HG03196 (cell line): Measurements from ENCODE around the gene MAPK8IP3.

Experiments
- ATAC-seq: cut with Tn5 transposase; IDR thresholded peaks from one replicate; pipeline ENCODE4 v1.9.1; 2021; ENCODE audit not compliant: unreplicated experiment

The MAPK8IP3 gene

DNA sequence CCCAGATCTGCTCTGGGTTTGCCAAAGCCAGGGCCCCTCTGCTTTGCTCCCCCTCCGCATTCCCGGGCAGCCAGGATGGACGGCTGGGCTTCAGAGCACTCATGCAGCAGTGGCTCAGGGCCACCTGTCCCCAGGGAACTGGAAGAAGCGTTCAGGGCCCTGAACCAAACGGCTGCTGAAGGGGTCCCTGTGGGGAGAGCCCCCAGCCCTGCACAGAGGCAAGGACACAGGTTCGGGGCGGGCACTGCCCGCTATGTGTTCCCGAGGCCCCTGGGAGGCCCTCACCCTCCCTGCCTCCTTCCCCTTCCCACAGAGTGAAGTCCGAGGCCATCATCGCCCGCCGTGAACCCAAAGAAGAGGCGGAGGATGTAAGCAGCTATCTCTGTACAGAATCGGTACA is 54.9 kb downstream of the MAPK8IP3 start:
- ATAC-seq: no peak

DNA sequence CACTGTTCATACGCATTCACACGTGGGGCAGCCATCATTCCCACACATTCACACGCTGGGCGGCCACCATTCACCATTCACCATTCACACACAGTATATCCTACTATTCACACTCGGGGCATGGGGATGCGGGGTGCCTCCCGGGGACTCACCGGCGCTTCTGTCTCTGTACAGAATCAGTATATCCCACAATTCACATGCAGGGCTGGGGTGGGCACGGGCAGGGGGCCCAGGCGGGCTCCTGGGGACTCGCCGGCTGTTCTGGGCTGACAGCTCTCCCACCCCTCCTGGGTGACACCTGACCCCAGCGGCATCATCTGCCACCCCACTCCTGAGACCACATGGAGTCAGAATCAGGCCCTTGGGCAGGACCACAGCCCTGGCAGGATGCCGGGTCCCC is 55.8 kb downstream of the MAPK8IP3 start:
- no peak for ATAC-seq

DNA sequence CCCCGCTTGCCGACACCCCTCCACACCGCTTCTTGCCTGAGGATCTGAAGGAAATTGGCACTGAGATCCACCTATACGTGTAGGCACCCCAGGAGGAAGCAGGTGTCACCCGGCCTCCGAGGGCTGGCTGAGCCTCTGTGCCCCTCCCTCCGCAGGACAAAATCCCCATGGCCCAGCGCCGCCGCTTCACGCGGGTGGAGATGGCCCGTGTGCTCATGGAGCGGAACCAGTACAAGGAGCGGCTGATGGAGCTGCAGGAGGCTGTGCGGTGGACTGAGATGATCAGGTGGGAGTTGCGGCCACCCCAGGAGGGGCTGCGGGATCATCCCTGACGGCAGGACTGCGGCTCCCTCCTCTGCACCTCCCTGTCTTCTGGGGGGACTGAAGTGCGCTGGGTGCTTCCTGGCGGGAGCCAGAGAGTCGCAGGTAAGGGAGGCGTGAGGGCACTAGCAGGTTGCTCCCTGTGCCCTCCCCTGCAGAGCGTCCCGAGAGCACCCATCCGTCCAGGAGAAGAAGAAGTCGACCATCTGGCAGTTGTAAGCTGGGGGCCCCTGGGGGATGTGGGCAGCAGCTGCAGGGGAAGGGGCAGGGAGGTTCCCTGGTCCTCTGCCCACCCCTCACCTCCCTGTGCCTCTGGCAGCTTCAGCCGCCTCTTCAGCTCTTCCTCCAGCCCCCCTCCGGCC is 56.3 kb downstream of the MAPK8IP3 start:
- ATAC-seq: no peak

DNA sequence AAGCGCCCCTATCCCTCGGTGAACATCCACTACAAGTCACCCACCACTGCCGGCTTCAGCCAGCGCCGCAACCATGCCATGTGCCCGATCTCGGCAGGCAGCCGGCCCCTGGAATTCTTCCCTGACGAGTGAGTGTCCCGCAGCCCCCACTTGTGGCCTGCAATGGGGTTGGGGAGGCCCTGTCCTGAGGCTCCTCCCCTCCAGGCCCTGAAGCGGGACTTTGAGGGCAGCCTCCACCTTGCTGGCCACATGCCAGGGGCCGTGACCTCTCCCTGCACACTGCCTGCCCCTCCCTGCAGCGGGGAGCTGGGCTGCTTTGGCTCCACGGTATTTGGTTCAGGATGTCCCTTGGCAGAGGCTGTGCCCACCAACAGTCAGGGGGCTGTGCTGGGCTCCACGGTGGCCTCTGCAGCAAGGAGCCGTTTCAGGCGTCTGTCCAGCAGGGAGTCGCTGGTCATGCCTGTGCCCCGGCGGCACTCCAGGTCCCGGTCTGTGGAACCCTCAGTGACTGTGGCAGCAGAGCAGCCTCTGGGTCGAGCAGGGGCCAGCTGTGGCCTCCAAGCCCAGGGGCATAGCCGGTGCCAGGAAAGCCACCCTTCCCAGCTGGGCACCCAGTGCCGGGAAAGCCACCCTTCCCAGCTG is 57.0 kb downstream of the MAPK8IP3 start:
- no peak for ATAC-seq

DNA sequence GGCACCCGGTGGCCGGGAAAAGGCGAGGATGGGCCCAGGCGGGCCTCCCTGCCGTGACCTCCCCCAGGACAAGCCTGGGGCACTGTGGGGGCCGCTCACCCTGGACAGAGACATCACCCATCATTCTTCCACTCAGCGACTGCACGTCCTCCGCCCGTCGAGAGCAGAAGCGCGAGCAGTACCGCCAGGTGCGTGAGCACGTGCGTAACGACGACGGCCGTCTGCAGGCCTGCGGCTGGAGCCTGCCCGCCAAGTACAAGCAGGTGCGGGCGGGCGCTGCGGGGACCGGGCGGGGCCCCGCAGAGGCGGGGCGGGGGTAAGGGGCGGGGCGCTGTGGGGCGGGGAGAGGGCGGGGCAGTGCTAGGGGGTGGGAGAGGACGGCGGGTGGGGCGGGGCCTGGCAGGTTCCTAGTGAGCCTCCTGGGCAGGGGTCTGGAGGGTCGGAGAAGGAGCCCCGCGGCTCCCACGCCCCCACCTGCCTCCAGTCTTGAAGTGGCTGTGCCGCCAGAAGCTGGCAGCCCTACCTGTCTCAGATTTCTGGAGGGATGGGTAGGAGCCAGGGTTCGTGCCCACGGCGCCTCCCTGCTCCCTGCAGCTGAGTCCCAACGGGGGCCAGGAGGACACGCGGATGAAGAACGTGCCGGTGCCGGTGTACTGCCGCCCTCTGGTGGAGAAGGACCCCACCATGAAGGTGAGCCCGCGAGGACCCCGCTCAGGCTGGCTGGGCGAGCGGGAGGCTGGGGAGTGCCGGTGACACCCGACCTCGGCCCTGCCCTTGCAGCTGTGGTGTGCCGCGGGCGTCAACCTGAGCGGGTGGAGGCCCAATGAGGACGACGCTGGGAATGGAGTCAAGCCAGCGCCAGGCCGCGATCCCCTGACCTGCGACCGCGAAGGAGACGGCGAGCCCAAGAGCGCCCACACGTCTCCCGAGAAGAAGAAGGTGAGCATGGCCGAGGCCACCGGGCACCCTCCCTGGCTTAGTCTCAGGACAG is 57.8 kb downstream of the MAPK8IP3 start:
- ATAC-seq: no peak

DNA sequence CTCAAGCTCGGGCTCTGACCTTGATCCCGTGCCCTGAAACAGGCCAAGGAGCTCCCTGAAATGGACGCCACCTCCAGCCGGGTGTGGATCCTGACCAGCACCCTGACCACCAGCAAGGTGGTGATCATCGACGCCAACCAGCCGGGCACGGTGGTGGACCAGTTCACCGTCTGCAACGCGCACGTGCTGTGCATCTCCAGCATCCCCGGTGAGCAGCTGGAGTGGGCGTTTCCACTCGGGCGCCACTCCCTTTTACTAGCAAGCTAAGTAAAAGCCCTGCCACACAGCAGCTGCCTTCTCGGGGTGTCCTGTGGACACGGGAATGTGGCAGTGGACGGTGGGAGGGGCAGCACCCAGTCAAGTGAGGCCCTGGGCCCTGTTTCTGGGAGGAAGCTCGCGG is 59.0 kb downstream of the MAPK8IP3 start:
- ATAC-seq: no peak

DNA sequence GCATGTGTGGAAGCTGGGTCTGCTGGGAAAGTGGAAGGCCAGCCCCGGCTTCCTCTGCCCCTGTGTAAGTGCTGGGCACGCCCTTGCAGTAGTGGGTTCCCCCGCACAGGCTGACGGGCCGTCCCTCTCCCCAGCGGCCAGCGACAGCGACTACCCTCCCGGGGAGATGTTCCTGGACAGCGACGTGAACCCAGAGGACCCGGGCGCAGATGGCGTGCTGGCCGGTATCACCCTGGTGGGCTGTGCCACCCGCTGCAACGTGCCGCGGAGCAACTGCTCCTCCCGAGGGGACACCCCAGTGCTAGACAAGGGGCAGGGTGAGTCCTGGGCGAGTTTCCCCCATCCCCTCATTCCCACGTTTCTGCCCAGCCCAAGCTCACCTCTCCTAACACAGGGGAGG is 59.8 kb downstream of the MAPK8IP3 start:
- no peak for ATAC-seq

DNA sequence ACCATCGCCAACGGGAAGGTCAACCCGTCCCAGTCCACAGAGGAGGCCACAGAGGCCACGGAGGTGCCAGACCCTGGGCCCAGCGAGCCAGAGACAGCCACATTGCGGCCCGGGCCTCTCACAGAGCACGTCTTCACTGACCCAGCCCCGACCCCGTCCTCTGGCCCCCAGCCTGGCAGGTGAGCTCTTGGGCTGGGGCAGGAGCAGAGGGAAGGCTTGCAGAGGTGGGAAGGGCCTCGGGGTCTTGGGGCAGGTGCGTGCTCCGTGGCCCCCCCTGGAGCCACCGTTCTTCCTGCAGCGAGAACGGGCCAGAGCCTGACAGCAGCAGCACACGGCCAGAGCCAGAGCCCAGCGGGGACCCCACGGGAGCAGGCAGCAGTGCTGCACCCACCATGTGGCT is 60.2 kb downstream of the MAPK8IP3 start:
- no peak for ATAC-seq

DNA sequence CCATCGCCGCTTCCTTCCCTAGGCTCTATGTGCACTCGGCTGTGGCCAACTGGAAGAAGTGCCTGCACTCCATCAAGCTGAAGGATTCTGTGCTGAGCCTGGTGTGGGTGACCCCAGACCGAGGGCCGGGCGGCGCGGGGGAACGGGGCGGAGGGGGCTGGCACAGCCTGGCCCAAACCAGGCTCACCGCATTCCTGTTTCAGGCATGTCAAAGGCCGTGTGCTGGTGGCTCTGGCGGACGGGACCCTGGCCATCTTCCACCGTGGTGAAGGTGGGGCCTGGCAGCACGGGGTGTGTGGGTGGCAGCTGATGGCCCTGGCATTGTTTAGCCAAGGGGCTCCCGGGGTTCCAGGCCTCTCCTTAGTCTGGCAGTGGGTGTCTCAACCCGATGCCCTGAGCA is 60.7 kb downstream of the MAPK8IP3 start:
- no peak for ATAC-seq

DNA sequence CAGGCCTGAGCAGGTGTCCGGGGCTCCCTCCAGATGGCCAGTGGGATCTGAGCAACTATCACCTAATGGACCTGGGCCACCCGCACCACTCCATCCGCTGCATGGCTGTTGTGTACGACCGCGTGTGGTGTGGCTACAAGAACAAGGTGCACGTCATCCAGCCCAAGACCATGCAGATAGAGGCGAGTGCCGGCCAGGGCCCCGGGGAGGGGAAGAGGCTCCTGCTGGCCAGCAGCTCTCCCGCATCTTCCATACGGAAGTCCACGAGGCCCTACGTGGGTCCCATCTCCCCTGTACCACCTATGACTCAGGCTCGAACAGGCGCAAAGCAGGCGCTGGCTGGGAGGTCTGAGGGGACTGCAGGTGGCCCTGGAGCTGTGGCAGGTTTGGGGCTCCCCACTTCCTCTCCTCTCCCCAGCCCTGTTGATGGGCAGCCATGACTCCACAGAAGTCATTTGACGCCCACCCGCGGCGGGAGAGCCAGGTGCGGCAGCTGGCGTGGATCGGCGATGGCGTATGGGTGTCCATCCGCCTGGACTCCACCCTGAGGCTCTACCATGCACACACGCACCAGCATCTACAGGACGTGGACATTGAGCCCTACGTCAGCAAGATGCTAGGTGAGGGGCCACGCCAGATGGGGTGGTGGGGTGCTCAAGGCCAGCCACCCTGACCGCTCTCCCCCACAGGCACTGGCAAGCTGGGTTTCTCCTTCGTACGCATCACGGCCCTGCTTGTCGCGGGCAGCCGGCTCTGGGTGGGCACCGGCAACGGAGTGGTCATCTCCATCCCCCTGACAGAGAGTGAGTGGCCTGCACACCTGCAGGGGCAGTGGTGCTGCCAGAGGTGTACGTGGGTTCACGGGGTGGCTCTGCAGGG is 61.4 kb downstream of the MAPK8IP3 start:
- no peak for ATAC-seq

DNA sequence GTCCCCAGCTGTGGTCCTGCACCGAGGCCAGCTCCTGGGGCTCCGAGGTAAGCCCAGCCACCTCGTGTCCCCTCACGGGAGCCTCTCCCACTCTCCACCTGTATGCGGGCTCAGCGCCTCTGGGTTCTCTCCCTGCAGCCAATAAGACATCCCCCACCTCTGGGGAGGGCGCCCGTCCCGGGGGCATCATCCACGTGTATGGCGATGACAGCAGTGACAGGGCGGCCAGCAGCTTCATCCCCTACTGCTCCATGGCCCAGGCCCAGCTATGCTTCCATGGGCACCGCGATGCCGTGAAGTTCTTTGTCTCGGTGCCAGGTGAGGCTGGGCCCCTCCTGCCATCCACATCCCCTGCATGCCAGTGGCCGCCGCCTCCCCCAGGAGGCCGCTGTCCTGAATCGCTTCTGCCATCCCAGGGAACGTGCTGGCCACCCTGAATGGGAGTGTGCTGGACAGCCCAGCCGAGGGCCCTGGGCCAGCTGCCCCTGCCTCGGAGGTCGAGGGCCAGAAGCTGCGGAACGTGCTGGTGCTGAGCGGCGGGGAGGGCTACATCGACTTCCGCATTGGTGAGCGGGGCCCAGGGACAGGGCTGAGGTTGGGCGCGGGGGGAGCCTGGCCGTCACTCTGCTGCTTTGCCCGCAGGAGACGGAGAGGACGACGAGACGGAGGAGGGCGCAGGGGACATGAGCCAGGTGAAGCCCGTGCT is 62.2 kb downstream of the MAPK8IP3 start:
- no peak for ATAC-seq

DNA sequence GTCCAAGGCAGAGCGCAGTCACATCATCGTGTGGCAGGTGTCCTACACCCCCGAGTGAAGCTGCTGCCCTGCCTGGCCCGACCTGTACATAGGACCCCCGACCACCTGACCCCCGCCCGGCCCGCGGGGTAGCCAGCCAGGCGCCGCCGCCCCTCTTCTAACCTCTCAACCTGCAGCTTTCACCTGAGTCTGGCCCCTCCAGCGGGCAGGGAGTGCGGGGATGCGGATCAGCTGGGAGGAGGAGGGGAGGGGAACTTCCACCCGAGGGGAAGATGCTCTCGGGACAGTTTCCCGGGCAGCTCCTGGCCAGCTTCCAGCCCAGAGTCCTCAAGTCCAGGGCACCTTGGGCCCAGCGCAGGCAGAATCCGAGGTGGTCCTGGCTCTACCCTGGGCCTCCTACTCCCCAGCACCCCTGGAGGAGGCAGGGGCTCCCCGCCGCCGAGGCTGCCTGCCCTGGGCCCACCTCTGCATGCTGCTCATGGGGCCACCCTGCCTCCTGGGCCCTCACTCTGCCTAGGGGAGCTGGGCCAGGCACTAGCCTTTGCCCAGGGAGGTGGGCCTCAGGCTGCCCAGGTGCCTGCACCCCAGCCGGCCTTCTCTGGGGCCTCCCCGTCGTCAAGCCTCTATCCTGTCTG is 62.9 kb downstream of the MAPK8IP3 start:
- ATAC-seq: no peak

DNA sequence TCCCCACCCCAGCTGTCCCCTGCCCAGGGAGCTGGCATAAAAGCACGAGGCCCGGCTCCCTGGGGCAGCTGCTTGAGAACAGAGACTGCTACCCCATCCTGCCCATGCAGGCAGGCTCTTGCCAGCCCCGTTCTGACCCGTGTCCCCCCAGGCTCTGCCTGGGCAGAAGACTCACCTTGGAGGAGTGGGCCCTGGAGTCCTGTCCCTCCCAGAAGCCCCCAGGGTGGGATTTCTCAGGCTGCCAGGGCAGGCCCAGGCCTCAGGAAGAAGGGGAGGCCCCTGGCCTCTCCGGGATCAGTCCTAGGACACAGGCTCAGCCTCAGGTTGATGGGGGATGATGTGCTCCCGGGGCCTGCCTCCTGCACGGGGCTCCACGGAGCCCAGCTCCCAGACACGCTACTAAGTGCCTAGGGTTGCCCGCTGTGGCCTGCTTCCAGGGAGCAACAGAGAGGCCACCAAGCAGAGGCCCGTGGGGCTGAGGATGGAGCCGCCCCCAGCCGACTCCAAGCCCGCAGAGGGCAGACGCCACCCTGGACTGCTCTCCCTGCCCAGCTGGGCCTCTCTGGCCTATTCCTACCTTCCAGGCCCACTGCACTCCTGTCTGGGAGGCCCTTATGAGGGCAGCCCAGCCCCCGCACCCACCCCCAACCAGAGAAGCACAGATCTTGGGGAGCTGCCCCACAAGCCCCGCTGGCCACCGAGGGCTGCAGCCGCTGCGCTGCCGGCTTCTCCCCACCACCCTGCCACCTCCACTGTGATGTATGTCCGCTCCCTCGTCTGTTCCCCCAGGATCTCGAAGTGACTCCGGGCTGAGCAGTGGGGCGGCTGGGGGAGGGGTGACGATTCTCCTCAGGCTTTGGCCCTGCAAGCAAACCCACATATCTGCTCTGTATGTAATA is 63.7 kb downstream of the MAPK8IP3 start:
- ATAC-seq: no peak

DNA sequence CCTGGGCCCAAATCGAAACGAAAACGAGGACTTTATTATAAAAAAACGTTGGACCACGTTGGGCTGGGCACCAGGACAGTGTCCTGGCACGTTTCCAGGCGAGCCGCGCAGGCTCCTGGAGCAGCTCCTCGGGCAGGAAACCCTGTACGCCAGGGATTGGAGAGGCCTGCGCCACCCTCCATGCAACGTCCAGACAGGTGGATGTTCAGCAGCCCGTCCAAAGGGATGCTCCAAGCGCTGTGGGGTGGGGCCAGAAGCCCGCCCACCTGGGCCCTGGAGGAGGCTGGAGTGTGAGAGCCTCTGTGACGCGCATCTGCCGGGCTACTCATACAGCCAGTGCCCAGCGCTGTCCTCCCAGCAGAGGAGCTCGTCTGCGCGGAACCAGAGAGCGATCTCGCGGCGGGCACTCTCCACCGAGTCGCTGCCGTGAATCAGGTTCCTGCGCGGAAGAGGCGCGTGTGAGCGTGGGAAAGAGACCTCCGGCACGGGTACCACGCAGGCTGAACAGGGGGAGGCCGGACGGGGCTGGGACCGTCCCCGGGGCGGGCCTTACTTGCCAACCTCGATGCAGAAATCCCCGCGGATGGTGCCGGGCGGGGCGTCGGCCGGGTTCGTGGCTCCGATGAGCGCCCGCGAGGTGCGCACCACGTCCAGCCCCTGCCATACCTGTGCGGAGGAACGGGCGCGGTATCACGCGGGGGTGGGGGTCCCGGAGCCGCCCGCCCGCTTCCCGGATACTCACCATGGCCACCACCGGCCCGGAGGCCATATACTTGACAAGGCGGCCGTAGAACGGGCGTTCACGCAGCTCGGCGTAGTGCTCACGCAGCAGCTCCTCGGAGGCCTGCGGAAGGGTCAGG is 64.6 kb downstream of the MAPK8IP3 start:
- ATAC-seq: no peak

DNA sequence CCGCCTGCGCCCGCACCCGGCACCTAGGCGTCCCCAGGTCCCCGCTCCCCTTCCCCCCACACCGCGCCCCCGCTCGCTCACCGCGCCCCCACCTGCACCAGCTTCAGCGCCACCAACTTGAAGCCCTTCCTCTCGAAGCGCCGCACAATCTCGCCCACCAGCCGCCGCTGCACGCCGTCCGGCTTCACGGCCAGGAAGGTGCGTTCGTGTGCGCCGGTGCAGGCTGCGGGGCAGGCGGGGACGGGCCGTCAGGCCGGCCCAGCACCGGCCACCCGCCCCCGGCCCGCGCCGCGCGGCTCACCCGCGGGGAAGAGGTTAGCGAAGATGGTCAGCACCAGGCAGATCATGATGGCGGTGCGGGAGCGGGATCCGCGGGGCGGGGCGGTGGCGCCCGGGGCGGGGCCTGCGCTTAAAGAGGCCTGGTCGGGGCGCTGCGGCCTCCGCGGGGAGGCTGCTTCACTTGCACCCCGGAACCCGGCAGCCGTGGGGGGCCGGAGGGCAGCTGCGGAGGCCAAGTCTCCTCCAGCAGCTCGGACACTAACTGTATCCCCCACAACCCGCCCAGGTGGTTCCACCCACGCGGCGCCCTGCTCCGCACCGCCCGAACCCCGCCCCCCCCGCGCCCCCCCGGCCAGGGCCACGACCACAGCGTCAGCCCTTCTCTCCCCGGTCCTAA is 65.3 kb downstream of the MAPK8IP3 start, which contains the start of gene NME3:
NME3 (minus strand) TSS at position 356 of the 676 bp plus-strand sequence; CDS start at position 347, 9 bp downstream.
- no peak for ATAC-seq

DNA sequence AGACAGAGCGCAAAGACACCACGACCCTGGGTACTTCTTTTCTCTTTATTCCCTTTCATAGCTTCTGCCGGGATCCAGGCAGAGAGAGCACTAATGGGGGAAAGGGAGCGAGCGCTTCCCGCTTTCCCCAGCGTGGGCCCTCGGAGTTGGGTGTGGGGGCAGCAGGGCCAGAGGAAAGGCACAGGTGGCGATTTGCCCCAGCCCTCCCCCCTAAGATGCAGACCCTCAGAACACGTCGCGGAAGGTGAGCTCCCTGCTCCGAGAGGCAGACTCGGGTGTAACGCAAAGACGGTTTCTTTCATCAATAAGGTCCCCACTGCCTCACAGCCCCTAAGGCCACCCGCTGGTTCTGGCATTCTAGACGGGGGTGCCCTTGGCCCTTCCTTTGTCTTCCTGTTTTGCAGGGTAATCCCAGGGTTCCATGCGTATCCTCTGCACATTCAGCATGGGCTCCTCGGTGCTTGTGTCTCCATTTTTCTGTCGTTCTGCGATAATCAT is 65.9 kb downstream of the MAPK8IP3 start:
- no peak for ATAC-seq

DNA sequence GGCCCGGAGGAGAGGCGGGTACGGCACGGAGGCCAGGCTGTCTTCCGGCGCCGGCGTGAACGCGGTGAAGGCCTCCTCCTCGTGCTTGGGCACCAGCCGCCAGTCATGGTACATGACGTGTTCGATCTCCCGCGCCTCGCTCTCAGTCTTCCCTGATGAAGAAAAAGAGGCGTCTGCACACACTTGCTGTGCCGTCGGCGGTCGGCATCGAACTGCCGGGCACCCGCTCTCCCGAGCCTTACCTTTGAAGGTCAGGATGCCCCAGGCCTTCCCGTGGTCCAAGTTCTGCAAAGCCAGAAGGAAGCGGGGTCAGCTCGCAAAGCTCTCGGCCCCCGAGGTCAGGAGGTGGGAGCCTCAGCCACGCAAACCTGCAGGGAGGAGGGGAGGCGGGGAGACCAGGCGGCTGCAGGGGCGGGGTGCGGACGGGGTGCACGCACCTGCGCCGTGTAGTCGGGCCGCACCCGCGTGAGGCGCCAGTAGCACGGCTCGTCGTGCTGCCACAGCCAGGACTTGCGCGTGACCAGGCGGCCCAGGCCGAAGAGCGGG is 66.4 kb downstream of the MAPK8IP3 start, which contains the start of gene EME2:
EME2 (plus strand) TSS at position 449 of the 546 bp plus-strand sequence. CDS start 418 bp downstream, outside the sequence.
- ATAC-seq: no peak
